ENCODE data around the gene ARHGAP24. TPM values are rescaled to one million over a fixed set of nuclear protein-coding genes. Genes with fewer than 3 reads are reported as not detected.

ARHGAP24 gene
- total RNA-seq, 1 donor: 67.6 TPM

GRCh38 chr4:86044593-86044985, 569.6 kb downstream of the ARHGAP24 start:
- DNase-seq (ENCODE audit: low read depth): no peak
- no peak for TF ChIP-seq CTCF (IDR thresholded peaks at IDR 0.05; ENCODE audit: insufficient read depth, low read length)
- H3K4me3 ChIP-seq (ENCODE audit: low read depth, low read length): no peak overlapping the region

- no peak for TF ChIP-seq CTCF (IDR thresholded peaks at IDR 0.05; ENCODE audit: insufficient read depth, low read length)
- peak; percentile 30 for DNase-seq (ENCODE audit: low read depth)
- no peak overlapping the region for H3K4me3 ChIP-seq (ENCODE audit: low read depth, low read length)
Measured at GRCh38 chr4:86048426-86048825, 573.5 kb downstream of the ARHGAP24 start.

GRCh38 chr4:86050496-86050895, 575.5 kb downstream of the ARHGAP24 start:
- TF ChIP-seq CTCF (IDR thresholded peaks at IDR 0.05; ENCODE audit: insufficient read depth, low read length): no peak
- H3K4me3 ChIP-seq (ENCODE audit: low read depth, low read length): no peak overlapping the region
- peak; percentile 59 for DNase-seq (ENCODE audit: low read depth)

Small RNA genes lying within 50 kb of the gene (small RNA-seq; reads per million reads assigned to genes)
- gene MIR4451: not detected

All from fibroblast of the aortic adventitia (primary cell).